Dendritic cell treated with granulocyte-macrophage colony-stimulating factor and Interleukin-4, amounts not matched to agents 40 ng/mL and 50 ng/mL, for 4 days (primary cell): ENCODE data around the gene AGBL4.

Experiments
- H3K27ac Mint-ChIP-seq: one replicate; pipeline ENCODE4 v1.8.0; 2022; ENCODE audit warnings: mild to moderate bottlenecking, mixed read lengths
- H3K27me3 Mint-ChIP-seq: one replicate; pipeline ENCODE4 v1.8.0; 2022; ENCODE audit warnings: mild to moderate bottlenecking, mixed read lengths
- H3K36me3 Mint-ChIP-seq: one replicate; pipeline ENCODE4 v1.8.0; 2022; ENCODE audit warnings: low read depth, mixed read lengths
- H3K4me1 Mint-ChIP-seq: one replicate; pipeline ENCODE4 v1.8.0; 2022; ENCODE audit warnings: low read depth, mixed read lengths
- H3K4me3 Mint-ChIP-seq: one replicate; pipeline ENCODE4 v1.8.0; 2022; ENCODE audit warnings: mild to moderate bottlenecking, moderate library complexity, mixed read lengths
- H3K9me3 Mint-ChIP-seq: one replicate; pipeline ENCODE4 v1.8.0; 2022; ENCODE audit warnings: mixed read lengths
- intact Hi-C: fragments of 100-400 bp; cut with micrococcal nuclease; formaldehyde crosslinking; loops from one replicate; pipeline ENCODE4 v1.15.0; 2022

AGBL4 gene

GRCh38 chr1:48602349-48602748, 1421.4 kb downstream of the AGBL4 start:
- Mint-ChIP-seq H3K27me3 (no peaks in the 10 kb centered on the region), H3K36me3 (no peaks in the 10 kb centered on the region), H3K4me3 (no peak overlapping the region), H3K4me1 (peaks cover 12% of the 10 kb centered on the region), H3K9me3 (no peaks in the 10 kb centered on the region), H3K27ac (no peak overlapping the region)
- intact Hi-C loops = no loop called here

GRCh38 chr1:48600182-48600581, 1423.6 kb downstream of the AGBL4 start:
- intact Hi-C loops = no loop called here
- Mint-ChIP-seq H3K27me3 (no peaks in the 10 kb centered on the region), H3K4me1 (peaks cover 11% of the 10 kb centered on the region), H3K36me3 (no peaks in the 10 kb centered on the region), H3K27ac (no peak overlapping the region), H3K4me3 (no peak overlapping the region), H3K9me3 (no peaks in the 10 kb centered on the region)

GRCh38 chr1:48597663-48598062, 1426.1 kb downstream of the AGBL4 start:
- no peak overlapping the region for H3K4me3 Mint-ChIP-seq
- H3K9me3 Mint-ChIP-seq = no peaks in the 10 kb centered on the region
- no peaks in the 10 kb centered on the region for H3K27me3 Mint-ChIP-seq
- no peaks in the 10 kb centered on the region for H3K36me3 Mint-ChIP-seq
- peaks cover 6% of the 10 kb centered on the region for H3K4me1 Mint-ChIP-seq
- intact Hi-C loops = no loop called here
- no peak overlapping the region for H3K27ac Mint-ChIP-seq

- intact Hi-C loops = no loop called here
Observed at GRCh38 chr1:48596046-48596445, 1427.7 kb downstream of the AGBL4 start.

GRCh38 chr1:48595613-48596012, 1428.1 kb downstream of the AGBL4 start:
- no peaks in the 10 kb centered on the region for H3K27me3 Mint-ChIP-seq
- H3K9me3 Mint-ChIP-seq = no peaks in the 10 kb centered on the region
- no peak overlapping the region for H3K4me3 Mint-ChIP-seq
- H3K36me3 Mint-ChIP-seq = no peaks in the 10 kb centered on the region
- no peak overlapping the region for H3K27ac Mint-ChIP-seq
- intact Hi-C loops = no loop called here
- no peaks in the 10 kb centered on the region for H3K4me1 Mint-ChIP-seq

More at GRCh38 chr1:48596046-48596445, 1427.7 kb downstream of the AGBL4 start:
- H3K4me1 Mint-ChIP-seq = no peaks in the 10 kb centered on the region
- H3K27me3 Mint-ChIP-seq = no peaks in the 10 kb centered on the region
- no peak overlapping the region for H3K4me3 Mint-ChIP-seq
- no peak overlapping the region for H3K27ac Mint-ChIP-seq
- no peaks in the 10 kb centered on the region for H3K9me3 Mint-ChIP-seq
- H3K36me3 Mint-ChIP-seq = no peaks in the 10 kb centered on the region

GRCh38 chr1:48592330-48592729, 1431.4 kb downstream of the AGBL4 start:
- no peak overlapping the region for H3K4me3 Mint-ChIP-seq
- no peak overlapping the region for H3K27ac Mint-ChIP-seq
- H3K27me3 Mint-ChIP-seq = no peaks in the 10 kb centered on the region
- H3K9me3 Mint-ChIP-seq = no peaks in the 10 kb centered on the region
- no peaks in the 10 kb centered on the region for H3K4me1 Mint-ChIP-seq
- intact Hi-C loops = no loop called here
- no peaks in the 10 kb centered on the region for H3K36me3 Mint-ChIP-seq

GRCh38 chr1:48591181-48591580, 1432.6 kb downstream of the AGBL4 start:
- Mint-ChIP-seq H3K27ac (no peak overlapping the region), H3K27me3 (peaks cover 4% of the 10 kb centered on the region), H3K36me3 (no peaks in the 10 kb centered on the region), H3K4me3 (no peak overlapping the region), H3K4me1 (peaks cover 6% of the 10 kb centered on the region), H3K9me3 (no peaks in the 10 kb centered on the region)
- intact Hi-C loops = no loop called here

GRCh38 chr1:48588061-48588460, 1435.7 kb downstream of the AGBL4 start:
- intact Hi-C loops = no loop called here
- no peak overlapping the region for H3K4me3 Mint-ChIP-seq

GRCh38 chr1:48582408-48582807, 1441.3 kb downstream of the AGBL4 start:
- peaks cover 5% of the 10 kb centered on the region for H3K27me3 Mint-ChIP-seq
- peaks cover 12% of the 10 kb centered on the region for H3K4me1 Mint-ChIP-seq
- no peak overlapping the region for H3K4me3 Mint-ChIP-seq
- H3K27ac Mint-ChIP-seq = no peak overlapping the region
- no peaks in the 10 kb centered on the region for H3K9me3 Mint-ChIP-seq
- intact Hi-C loops = no loop called here
- H3K36me3 Mint-ChIP-seq = no peaks in the 10 kb centered on the region

More at GRCh38 chr1:48588061-48588460, 1435.7 kb downstream of the AGBL4 start:
- no peak overlapping the region for H3K27ac Mint-ChIP-seq
- peaks cover 6% of the 10 kb centered on the region for H3K4me1 Mint-ChIP-seq
- no peaks in the 10 kb centered on the region for H3K9me3 Mint-ChIP-seq
- H3K27me3 Mint-ChIP-seq = peaks cover 5% of the 10 kb centered on the region
- H3K36me3 Mint-ChIP-seq = no peaks in the 10 kb centered on the region

GRCh38 chr1:48581270-48581669, 1442.5 kb downstream of the AGBL4 start:
- peaks cover 5% of the 10 kb centered on the region for H3K4me1 Mint-ChIP-seq
- H3K27ac Mint-ChIP-seq = no peak overlapping the region
- H3K9me3 Mint-ChIP-seq = no peaks in the 10 kb centered on the region
- no peak overlapping the region for H3K4me3 Mint-ChIP-seq
- peaks cover 2% of the 10 kb centered on the region for H3K27me3 Mint-ChIP-seq
- no peaks in the 10 kb centered on the region for H3K36me3 Mint-ChIP-seq
- intact Hi-C loops = no loop called here

GRCh38 chr1:48576565-48576964, 1447.2 kb downstream of the AGBL4 start:
- Mint-ChIP-seq H3K27me3 (peaks cover 6% of the 10 kb centered on the region), H3K4me1 (peaks cover 15% of the 10 kb centered on the region), H3K4me3 (no peak overlapping the region), H3K27ac (no peak overlapping the region), H3K36me3 (no peaks in the 10 kb centered on the region), H3K9me3 (no peaks in the 10 kb centered on the region)
- intact Hi-C loops = no loop called here

GRCh38 chr1:48572646-48573258, 1451.0 kb downstream of the AGBL4 start:
- no peaks in the 10 kb centered on the region for H3K36me3 Mint-ChIP-seq
- peaks cover 17% of the 10 kb centered on the region for H3K4me1 Mint-ChIP-seq
- intact Hi-C loops = no loop called here
- no peak overlapping the region for H3K4me3 Mint-ChIP-seq
- no peak overlapping the region for H3K27ac Mint-ChIP-seq
- peaks cover 8% of the 10 kb centered on the region for H3K27me3 Mint-ChIP-seq
- H3K9me3 Mint-ChIP-seq = no peaks in the 10 kb centered on the region

- Mint-ChIP-seq H3K9me3 (no peaks in the 10 kb centered on the region), H3K4me3 (no peak overlapping the region)
- intact Hi-C loops = no loop called here
Observed at GRCh38 chr1:48572134-48572533, 1451.6 kb downstream of the AGBL4 start.

GRCh38 chr1:48571303-48571987, 1452.3 kb downstream of the AGBL4 start:
- Mint-ChIP-seq H3K9me3 (no peaks in the 10 kb centered on the region), H3K27ac (no peak overlapping the region), H3K36me3 (no peaks in the 10 kb centered on the region)

More at GRCh38 chr1:48572134-48572533, 1451.6 kb downstream of the AGBL4 start:
- H3K27ac Mint-ChIP-seq = no peak overlapping the region
- H3K36me3 Mint-ChIP-seq = no peaks in the 10 kb centered on the region
- H3K27me3 Mint-ChIP-seq = peaks cover 8% of the 10 kb centered on the region
- peaks cover 17% of the 10 kb centered on the region for H3K4me1 Mint-ChIP-seq

GRCh38 chr1:48570568-48570967, 1453.2 kb downstream of the AGBL4 start:
- Mint-ChIP-seq H3K36me3 (no peaks in the 10 kb centered on the region), H3K4me3 (no peak overlapping the region), H3K9me3 (no peaks in the 10 kb centered on the region), H3K27ac (no peak overlapping the region), H3K27me3 (peaks cover 8% of the 10 kb centered on the region), H3K4me1 (peaks cover 19% of the 10 kb centered on the region)
- intact Hi-C loops = no loop called here

More at GRCh38 chr1:48571303-48571987, 1452.3 kb downstream of the AGBL4 start:
- H3K4me3 Mint-ChIP-seq = no peak overlapping the region
- peaks cover 17% of the 10 kb centered on the region for H3K4me1 Mint-ChIP-seq
- peaks cover 8% of the 10 kb centered on the region for H3K27me3 Mint-ChIP-seq
- intact Hi-C loops = no loop called here
